DND-41 (cell line): ENCODE data around the gene PTH2R.

ENCODE experiments used
- ATAC-seq: fragments of 200-7000 bp; cut with Tn5 transposase; 3 replicates; pipeline ENCODE4 v1.9.1; 2021; ENCODE audit warnings: low read depth; ENCODE audit not compliant: insufficient read depth
- DNase-seq: peaks from one replicate; pipeline ENCODE4 v3.0.0-alpha.2; 2020
- H2AFZ ChIP-seq: 2 replicates; pipeline ENCODE4 v1.6.0; 2012; ENCODE audit warnings: low read depth, low read length
- H3K27ac ChIP-seq: 2 replicates; pipeline ENCODE4 v1.5.1; 2012; ENCODE audit warnings: low read length, inconsistent platforms
- H3K27me3 ChIP-seq: fragments of 200-600 bp; sonication (generic); 2 replicates; pipeline ENCODE4 v1.6.0; 2012; ENCODE audit warnings: low read length, mild to moderate bottlenecking, inconsistent platforms; ENCODE audit not compliant: insufficient read depth, poor library complexity
- H3K36me3 ChIP-seq: 2 replicates; pipeline ENCODE4 v1.5.1; 2012; ENCODE audit warnings: low read length, inconsistent platforms; ENCODE audit not compliant: insufficient read depth
- H3K4me1 ChIP-seq: 2 replicates; pipeline ENCODE4 v1.5.1; 2012; ENCODE audit warnings: mild to moderate bottlenecking, low read length; ENCODE audit not compliant: insufficient read depth
- H3K4me2 ChIP-seq: 2 replicates; pipeline ENCODE4 v1.6.0; 2012; ENCODE audit warnings: mild to moderate bottlenecking, moderate library complexity, low read length, inconsistent platforms; ENCODE audit not compliant: insufficient read depth
- H3K4me3 ChIP-seq, 2 experiments: fragments of 200-600 bp in 1 of 2; shearing (Covaris generic) in 1 of 2; 2 replicates each; pipeline ENCODE4 v1.5.1; 2012 to 2016; ENCODE audit warnings: inconsistent platforms in 2 of 2, low read length in 2 of 2, mild to moderate bottlenecking in 2 of 2, low read depth in 1 of 2, moderate library complexity in 1 of 2
- H3K79me2 ChIP-seq: 2 replicates; pipeline ENCODE4 v1.6.0; 2012; ENCODE audit warnings: low read length, inconsistent platforms; ENCODE audit not compliant: insufficient read depth
- H3K9ac ChIP-seq: 2 replicates; pipeline ENCODE4 v1.6.0; 2012; ENCODE audit warnings: low read depth, mild to moderate bottlenecking, inconsistent platforms, low read length, moderate library complexity
- H3K9me3 ChIP-seq: 2 replicates; pipeline ENCODE4 v1.5.1; 2012; ENCODE audit warnings: low read length, moderate library complexity, mild to moderate bottlenecking, inconsistent platforms; ENCODE audit not compliant: insufficient read depth, severe bottlenecking
- H4K20me1 ChIP-seq: 2 replicates; pipeline ENCODE4 v1.6.0; 2012; ENCODE audit warnings: low read length; ENCODE audit not compliant: insufficient read depth
- EZH2 ChIP-seq: IDR thresholded peaks from 3 replicates; pipeline ENCODE4 v1.6.1; 2012; ENCODE audit warnings: borderline replicate concordance, low read depth, mild to moderate bottlenecking, moderate library complexity, low read length, inconsistent platforms; ENCODE audit not compliant: severe bottlenecking
- TF ChIP-seq, protein P1 (sequence below): IDR thresholded peaks from 2 replicates; pipeline ENCODE4 v1.5.1; 2012; ENCODE audit warnings: borderline replicate concordance, low read length, moderate library complexity, mild to moderate bottlenecking; ENCODE audit not compliant: poor library complexity, severe bottlenecking; ENCODE audit errors: extremely low read depth

The PTH2R gene

DNA sequence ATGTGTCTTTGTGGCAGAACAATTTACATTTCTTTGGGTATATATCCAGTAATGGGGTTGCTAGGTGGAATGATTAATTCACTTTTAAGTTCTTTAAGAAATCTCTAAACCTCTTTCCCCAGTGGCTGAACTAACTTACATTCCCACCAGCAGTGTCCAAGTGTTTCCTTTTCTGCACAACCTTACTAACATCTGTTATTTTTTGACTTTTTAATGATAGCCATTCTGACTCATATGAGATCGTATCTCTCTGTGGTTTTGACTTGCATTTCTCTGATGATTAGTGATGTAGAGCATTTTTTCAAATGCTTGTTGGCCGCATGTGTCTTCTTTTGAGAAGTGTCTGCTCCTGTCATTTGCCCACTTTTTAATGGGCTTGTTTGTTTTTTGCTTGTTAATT lies 43.1 kb upstream of the PTH2R start:
- H3K36me3 ChIP-seq = peaks cover 11% of the 10 kb centered on the region
- H3K4me3 ChIP-seq = no peak overlapping the region
- TF ChIP-seq, protein P1, sequence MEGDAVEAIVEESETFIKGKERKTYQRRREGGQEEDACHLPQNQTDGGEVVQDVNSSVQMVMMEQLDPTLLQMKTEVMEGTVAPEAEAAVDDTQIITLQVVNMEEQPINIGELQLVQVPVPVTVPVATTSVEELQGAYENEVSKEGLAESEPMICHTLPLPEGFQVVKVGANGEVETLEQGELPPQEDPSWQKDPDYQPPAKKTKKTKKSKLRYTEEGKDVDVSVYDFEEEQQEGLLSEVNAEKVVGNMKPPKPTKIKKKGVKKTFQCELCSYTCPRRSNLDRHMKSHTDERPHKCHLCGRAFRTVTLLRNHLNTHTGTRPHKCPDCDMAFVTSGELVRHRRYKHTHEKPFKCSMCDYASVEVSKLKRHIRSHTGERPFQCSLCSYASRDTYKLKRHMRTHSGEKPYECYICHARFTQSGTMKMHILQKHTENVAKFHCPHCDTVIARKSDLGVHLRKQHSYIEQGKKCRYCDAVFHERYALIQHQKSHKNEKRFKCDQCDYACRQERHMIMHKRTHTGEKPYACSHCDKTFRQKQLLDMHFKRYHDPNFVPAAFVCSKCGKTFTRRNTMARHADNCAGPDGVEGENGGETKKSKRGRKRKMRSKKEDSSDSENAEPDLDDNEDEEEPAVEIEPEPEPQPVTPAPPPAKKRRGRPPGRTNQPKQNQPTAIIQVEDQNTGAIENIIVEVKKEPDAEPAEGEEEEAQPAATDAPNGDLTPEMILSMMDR = no peak
- TF ChIP-seq EZH2 = no peak
- no peaks in the 10 kb centered on the region for H3K9me3 ChIP-seq
- no peak for DNase-seq
- no peaks in the 10 kb centered on the region for H3K27me3 ChIP-seq
- H3K4me2 ChIP-seq = no peak overlapping the region
- no peak overlapping the region for H3K9ac ChIP-seq
- peak; percentile 44; the same call in 2 of the 3 replicates for ATAC-seq
- H4K20me1 ChIP-seq = no peaks in the 10 kb centered on the region; the same call in 1 of the 2 replicates
- no peak overlapping the region for H3K27ac ChIP-seq
- H3K4me1 ChIP-seq = no peaks in the 10 kb centered on the region
- H2AFZ ChIP-seq = no peak overlapping the region; the same call in 1 of the 2 replicates
- H3K79me2 ChIP-seq = no peaks in the 10 kb centered on the region

DNA sequence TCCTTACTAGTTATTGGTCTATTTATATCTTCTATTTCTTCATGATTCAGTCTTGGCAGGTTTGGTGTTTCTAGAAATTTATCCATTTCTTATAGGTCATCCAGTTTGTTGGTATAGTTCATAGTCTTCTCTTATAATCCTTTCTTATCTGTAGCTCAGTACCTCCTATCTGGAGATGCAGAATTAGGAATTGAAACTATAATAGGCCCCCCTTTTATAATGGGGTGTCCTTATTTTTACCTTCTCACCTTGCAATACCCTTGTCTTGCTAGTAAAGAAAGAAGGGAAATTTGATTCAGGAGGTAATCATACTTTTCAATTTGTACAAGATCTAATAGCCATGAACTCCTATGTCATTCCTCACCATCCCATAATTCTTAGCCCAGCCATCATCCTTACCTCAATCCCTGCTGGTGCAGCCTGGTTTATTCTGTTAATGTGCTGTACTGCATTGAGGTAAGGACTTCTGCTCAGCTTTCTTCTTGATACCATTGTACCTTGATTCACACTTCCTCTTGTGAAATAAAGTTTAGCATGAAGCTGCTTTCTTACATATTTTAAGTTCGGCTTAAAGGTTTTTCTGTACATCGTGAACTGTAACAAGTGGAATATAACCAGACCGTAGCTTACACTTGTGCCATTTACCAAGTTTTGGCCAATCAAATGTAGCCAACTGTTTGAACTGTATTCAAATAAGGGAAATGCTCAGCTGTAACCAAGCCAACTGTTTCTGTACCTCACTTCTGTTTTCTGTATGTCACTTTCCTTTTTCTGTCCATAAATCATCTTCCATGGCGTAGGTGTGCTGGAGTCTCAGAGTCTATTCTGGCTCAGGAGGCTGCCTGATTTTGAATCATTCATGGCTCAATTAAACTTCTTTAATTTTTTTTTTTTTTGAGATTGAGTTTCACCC lies 40.1 kb upstream of the PTH2R start:
- H3K27me3 ChIP-seq = no peaks in the 10 kb centered on the region
- no peak overlapping the region for H3K27ac ChIP-seq
- no peaks in the 10 kb centered on the region for H3K79me2 ChIP-seq
- H2AFZ ChIP-seq = no peak overlapping the region
- ATAC-seq = no peak
- no peaks in the 10 kb centered on the region for H3K36me3 ChIP-seq
- no peak overlapping the region for H3K4me3 ChIP-seq
- no peak for DNase-seq
- H3K4me2 ChIP-seq = no peak overlapping the region
- no peak for TF ChIP-seq EZH2
- TF ChIP-seq, protein P1 = no peak
- H3K9me3 ChIP-seq = no peaks in the 10 kb centered on the region
- no peaks in the 10 kb centered on the region for H4K20me1 ChIP-seq
- H3K4me1 ChIP-seq = no peaks in the 10 kb centered on the region
- H3K9ac ChIP-seq = no peak overlapping the region

DNA sequence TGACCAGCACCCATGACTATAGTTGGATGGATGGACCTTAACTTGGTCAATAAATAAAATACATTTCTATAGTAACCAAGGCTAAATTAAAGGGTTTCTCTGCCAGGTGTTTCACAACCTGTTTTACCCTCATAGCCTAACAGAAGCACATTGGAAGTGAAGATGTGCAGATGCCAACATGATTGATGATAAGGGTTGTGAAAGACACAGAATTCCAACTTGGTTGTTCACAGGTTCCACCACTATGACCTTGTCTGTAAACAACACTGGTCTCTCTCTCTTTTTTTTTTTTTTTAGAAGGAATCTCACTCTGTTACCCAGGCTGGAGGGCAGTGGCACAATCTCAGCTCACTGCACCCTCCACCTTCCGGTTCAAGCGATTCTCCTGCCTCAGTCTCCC lies 37.5 kb upstream of the PTH2R start:
- H3K79me2 ChIP-seq = no peaks in the 10 kb centered on the region
- H2AFZ ChIP-seq = no peak overlapping the region
- no peak overlapping the region for H3K4me2 ChIP-seq
- H4K20me1 ChIP-seq = no peaks in the 10 kb centered on the region
- H3K36me3 ChIP-seq = no peaks in the 10 kb centered on the region
- TF ChIP-seq, protein P1 = no peak
- no peak for TF ChIP-seq EZH2
- no peak overlapping the region for H3K9ac ChIP-seq
- DNase-seq = no peak
- no peak overlapping the region for H3K4me3 ChIP-seq
- H3K27me3 ChIP-seq = no peaks in the 10 kb centered on the region
- no peaks in the 10 kb centered on the region for H3K4me1 ChIP-seq
- H3K27ac ChIP-seq = no peak overlapping the region
- ATAC-seq = no peak
- no peaks in the 10 kb centered on the region for H3K9me3 ChIP-seq
